Ecto neural progenitor cell (in vitro differentiated cells): Measurements from ENCODE around the gene DDAH1.
"Not testable (repeated sequence)": the region's sequence is repeated elsewhere in the genome, so short reads cannot be mapped to it uniquely, and the experiment has no call there.

ENCODE experiments used
- DNase-seq: peaks from one replicate; pipeline ENCODE4 v3.0.0-alpha.2; 2018; ENCODE audit warnings: low spot score

Gene DDAH1

DNA sequence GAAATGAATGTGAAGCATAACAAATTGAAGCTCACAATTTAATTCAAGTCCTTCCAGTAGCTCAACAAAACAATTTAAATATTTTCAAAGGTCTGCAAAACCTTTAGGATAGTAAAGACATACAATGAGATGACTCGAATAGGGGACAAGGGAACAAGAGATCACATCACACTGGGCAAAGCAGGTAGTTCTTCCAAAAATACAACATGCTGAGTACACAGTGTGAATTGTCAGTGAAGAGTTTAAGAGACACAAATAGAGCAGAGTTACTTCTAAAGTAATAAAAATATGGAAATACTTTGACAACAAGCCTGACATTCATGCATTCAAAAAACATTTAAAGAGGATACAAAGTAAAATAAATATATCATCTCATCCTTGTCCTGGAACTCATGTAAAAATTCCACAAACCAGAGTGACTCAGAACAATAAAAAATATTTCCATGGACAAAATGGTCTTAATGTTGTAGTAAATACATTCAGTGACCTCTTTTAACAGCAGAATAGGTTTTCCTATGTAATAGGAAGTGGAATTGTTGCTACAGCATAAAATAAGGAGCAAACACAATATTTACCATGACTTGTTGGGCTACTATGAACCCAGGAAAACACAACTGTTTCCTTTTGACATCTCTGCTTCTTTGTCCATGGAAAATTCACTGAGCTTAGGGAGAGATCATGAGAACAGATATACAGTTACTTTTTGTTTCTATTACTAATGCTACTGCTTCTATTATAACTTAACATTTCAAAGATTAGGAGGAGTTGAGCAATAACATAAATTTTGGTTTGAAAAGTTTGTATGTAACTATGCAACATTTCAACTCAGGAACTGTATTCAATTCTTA is 104.9 kb downstream of the DDAH1 start:
- DNase-seq = no peak

DNA sequence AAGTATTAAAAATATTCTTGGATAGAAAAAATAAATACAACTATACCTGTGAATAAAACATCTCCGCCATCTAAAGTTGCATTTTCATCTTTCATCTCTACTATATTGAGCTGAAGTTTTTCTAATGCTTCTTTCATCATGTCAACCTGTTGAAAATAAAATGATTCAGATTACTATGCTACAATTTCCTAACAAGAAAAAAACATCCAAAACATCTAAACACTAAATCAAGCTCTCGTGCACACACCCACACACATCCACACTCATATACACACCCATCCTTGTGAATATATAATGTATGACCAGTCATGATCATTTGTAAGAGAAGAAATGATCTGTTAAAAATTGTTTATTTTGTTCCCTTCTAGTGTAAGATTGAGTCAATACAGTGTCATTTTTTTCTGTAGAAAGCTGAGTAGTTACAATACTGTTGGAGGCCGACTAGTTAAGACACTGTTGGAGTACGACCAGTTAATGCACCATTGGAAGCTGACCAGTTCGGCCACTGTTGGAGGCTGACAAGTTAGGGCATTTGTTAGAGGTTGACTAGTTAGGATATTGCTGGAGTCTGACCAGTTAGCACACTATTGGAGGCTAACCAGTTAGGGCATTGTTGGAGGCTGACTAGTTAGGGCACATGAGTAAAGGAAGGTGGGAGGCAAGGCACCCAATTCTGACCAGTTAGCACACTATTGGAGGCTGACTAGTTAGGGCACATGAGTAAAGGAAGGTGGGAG is 106.1 kb downstream of the DDAH1 start:
- DNase-seq = no peak

DNA sequence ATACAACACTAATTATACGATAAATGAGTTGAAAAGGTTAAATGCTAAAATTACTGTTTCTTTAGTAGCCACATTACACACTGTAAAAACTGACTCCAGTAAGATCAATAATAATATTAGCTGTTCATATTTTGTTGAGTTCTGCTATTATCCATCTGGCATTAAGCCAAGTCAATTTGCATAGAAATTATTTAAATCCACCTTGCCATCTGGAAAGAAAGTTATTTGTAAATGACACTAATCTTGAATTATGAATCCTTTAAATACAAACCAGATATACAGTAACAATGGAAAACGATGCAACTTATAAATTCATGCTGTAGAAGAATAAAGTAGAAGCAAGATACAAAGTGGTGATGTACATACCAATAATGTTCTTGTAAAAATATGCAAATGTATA is 107.1 kb downstream of the DDAH1 start:
- no peak for DNase-seq

DNA sequence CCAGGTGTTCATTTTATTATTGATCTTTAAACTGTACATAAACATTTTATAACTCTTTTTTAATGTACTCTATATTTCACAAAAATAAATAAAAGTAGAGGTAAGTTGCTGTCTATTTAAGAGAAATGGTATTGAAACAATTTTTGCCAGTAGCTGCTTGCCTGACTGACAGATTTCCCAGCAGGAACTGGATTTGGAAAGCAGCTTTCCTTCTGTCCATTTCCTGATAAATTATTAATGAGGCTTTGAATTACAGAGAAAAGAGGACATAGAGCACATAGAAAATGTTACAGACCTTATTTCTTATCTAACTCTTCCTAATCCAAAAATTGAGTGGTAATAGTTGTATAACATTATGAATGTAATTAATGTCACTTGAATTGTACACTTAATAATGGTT is 108.8 kb downstream of the DDAH1 start:
- DNase-seq = no peak

DNA sequence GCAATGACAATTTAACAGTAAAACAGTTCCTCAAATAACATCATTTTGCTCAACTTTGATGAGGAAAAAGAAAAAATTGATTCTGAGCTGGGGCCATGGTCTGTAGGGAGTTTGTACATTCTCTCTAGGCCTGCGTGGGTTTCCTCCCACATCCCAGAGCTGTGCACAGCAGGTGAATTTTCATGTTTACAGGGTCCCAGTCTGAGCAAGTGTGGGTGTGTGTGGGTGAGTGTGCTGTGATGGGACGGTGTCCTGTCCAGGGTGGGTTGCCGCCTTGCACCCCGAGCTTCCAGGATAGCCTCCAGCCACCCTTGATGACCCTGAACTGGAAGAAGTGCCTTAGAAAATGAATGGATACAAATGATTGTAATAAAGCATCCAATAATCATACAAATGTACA is 112.9 kb downstream of the DDAH1 start:
- no peak for DNase-seq

DNA sequence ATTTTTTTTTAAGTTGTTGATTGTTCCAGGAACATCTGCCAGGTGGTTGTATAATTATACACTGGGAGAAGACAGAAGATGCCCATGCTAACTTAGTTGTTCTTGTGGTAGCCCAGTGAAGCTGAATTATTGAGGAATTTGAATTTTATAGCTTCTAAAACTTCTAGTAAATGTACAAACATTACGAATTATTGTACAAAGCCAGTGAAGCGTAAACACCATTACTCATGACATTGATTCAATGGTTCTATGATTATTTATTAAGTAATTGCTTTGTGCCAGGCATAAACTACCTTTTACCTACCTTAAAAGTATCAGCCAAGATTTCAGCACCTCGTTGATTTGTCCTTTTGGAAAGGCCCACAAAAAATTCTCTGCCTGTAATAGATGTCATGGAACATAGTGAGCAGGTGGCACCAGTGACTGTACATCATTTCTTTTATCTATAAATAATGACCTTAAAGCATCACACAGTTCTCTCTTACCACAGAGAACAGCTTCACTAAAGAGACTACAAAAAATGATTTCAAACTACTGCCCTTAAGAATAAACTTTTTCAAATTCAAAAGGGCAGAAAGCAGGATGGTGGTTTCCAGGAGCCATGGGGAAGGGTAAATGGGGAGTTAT is 113.6 kb downstream of the DDAH1 start:
- no peak for DNase-seq

DNA sequence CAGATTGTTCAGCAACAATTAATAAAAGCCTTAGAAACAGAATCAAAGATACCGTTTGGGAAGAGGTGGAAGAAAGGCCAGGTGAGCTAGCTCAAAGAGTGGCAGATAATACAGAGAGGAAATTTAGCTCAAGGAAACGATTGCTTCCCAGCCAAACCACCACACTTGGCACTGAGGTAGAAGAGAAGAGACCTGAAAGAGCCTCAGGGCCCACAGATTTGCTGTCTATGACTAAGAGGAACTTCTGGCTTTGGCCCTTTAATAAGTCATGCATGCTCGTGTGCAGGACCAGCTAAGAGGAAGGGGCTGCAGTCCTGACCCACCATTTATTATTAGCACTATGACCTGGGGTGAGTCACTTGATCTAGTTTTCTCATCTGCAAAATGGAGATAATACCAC is 115.7 kb downstream of the DDAH1 start:
- no peak for DNase-seq

DNA sequence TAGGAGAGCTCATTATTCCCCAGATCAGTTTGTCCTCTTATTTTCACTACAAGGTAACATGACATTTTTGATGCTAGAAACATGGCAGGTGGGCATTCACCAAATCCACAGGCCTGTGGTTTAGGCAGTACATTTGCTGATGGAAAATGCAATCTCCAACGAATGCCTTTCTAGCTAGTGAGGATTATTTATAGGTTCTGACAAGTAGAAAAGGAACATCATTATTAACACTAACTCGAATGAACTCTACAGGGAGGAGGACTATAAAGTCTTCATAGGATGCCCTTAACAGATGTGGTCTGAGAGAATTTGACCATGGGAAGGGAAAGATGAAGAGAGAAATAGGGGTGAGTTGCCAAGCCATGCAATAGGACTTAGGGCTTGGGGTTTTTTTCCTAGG is 117.1 kb downstream of the DDAH1 start:
- no peak for DNase-seq

DNA sequence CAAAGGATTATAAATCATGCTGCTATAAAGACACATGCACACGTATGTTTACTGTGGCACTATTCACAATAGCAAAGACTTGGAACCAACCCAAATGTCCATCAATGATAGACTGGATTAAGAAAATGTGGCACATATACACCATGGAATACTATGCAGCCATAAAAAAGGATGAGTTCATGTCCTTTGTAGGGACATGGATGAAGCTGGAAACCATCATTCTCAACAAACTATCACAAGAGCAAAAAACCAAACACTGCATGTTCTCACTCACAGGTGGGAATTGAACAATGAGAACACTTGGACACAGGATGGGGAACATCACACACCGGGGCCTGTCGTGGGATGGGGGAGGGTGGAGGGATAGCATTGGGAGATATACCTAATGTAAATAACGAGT is 117.7 kb downstream of the DDAH1 start:
- DNase-seq = not testable (repeated sequence)

DNA sequence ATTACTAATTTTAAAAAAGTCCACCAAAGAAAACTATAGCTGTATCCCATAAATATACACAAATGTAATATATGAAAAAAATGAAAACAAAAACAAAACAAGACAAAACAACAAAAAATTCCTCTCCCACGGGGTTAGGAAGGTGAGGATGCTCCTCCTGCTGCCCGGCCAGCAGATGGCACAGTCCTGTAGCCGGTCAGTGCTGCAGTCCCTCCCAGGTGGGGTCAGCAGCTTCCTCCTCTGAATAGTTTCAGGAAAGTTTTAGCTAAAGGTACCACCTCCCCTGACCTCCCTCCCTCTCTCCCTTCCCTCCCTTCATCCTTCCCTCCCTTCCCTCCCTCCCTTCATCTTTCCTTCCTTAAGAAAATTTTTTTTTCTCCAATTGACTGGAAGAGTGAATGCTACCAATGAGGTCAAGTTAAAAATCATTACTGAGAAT is 120.7 kb downstream of the DDAH1 start:
- DNase-seq = no peak

DNA sequence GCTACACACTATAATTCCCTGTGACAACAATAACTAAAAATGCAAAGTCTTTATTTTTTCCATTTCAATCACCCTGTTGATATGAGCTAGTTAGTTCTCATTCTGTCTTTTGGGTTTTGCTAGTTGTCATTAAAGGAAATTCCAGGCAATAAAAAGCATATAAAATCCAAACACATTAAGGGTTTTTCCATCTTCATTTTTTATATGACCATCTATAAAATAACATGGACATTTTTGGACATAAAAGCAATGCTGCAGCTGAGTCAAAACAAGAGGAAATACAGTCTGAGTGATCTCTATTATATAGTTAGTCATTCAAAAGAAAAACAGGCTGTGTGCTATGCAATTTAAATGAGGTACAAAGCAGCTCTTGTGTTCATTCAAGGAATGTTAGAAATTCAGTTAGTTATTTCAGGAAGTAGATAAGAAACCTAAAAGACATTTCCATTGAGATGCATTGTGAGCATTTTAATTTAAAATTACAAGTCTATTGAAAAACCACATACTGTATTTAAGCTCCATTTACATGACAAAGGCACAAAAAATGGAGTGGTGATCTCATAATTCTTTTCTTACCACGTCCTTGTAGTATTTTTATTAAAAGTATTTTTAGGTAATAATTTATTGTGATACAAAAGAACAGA is 121.2 kb downstream of the DDAH1 start:
- no peak for DNase-seq

DNA sequence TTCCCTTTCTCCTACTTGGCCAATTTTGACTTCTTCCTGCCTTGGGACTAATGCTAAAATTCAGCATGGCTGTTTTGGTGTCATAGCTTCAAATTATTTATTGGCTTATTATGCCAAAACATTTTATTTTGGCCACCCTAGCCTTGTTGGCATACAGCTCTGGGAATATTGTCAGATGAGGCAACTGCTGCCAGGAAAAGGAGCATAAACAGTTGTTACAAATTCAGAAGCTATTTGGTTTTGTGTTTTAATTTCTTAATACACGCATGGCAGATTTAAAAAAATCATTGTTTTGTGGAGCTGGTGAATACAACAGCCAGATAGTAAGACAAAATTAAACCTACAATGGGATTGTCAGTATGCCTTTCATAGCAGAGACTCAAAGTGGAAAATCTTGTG is 121.7 kb downstream of the DDAH1 start:
- no peak for DNase-seq

DNA sequence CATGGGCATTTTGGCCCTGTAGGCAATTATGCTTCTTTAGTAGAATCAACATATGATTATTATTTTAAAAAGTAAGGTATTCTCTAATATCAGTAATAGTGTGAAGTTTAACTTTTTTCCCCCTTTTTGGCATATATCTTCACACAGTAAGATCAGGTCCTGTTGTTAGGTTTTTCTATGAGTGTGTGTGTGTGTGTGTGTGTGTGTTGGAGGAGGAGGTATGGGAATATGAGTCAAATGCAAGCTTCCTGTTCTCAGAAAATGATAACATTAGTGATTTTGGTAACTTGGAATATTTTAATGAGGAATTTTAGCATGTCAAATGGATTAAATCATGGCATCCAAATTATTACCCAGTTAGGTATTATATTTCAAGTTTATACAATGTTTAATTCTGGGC is 122.8 kb downstream of the DDAH1 start:
- DNase-seq = no peak

DNA sequence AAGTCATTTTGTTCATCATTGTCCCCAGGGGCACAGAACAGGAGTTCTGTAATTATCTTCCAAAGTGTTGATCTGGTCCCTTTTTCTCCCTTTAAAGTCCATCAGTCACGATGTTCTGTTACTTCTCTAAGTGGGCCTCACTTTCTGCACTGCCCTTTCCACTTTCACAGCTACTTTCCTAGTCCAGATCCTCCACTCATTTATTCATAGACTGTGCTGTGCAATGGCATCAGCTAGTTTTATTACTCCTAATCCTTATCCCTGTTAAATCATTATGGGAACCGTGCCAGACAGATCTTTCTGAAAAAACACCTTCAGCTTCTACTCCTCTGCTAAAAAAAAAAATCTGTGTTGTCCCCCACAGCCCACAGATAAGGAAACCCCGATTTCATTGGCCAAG is 124.5 kb downstream of the DDAH1 start:
- no peak for DNase-seq

DNA sequence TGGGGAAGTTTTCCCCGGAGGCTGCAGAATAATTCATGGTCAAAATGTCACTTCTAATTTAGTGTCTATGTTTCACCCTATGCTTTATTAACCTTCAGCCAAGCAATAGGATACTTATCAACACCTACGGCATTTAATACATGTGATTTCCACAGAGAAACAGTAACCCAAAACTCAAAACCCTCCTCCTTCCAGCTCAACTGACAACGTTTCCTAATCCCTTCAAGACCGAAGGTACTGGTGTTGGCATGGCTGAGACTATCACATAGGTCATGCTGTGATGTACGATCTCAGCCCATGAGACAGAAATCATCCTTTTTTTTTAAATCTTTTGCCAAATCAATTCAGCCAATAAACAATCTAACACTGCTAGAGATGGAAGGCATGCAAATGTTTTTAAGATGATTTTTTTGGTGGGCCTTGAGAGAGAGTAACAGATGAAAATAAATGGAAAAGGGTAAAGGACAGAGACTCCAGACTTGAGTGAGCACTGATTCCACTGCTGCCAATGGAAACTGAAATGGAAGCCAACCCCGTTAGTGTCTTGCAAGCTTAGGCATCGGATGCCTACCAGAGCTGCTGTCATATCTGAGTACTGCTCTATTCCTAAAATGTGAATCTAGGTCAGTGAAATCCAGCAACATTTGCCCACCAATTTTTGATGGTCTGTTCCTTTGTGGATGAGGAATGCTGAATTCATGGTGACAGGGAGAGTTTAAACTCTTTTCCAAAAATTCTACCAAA is 125.1 kb downstream of the DDAH1 start:
- DNase-seq = no peak

DNA sequence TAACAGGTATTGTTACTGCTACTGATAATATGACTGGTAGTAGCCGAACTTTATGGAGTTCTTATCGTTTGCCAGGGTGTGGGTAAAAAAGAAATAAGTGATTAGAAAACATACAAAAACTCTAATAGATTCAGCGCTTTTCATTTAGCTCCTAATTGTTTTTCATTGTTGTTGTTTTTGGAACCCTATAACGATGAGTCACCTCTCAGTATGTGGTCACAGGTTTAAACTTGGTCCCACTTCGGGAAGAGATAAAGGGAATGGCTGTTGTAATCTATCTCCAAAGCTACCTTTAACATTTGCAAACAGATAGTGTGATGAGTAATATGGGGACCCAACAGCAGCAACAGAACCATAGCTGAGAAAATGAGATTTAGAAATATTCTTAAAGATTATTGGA is 125.9 kb downstream of the DDAH1 start:
- DNase-seq = no peak

DNA sequence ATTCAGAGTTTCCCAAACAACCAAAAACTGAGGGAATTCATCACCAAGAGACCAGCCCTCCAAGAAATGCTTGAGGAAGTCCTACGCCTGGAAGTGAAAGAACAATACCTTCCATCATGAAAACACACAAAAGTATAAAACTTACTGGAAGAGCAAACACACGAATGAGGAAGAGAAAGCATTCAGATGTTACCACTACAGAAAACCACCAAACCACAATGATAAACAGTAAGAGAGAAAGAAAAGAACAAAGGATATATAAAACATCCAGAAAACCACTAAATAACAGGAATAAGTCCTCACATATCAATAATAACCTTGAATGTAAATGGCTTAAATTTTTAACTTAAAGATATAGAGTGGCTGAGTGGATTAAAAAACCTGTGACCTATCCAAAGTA is 130.0 kb downstream of the DDAH1 start:
- DNase-seq = no peak

DNA sequence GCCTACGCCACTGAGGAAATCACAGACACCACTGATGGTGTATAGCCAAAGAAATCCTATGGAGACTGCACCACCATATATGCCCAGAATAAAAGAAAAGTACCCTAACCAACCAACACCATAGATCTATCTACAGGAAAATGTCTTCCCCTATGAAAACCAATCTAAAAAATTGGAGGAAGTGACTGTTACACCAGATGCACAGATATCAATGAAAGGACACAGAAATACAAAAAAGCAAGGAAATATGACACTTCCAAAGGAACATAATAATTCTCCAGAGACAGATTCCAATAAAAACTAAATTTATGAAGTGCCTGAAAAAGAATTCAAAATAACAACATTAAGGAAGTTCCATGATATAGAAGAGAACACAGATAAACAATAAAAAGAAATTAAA is 131.8 kb downstream of the DDAH1 start:
- DNase-seq = no peak

DNA sequence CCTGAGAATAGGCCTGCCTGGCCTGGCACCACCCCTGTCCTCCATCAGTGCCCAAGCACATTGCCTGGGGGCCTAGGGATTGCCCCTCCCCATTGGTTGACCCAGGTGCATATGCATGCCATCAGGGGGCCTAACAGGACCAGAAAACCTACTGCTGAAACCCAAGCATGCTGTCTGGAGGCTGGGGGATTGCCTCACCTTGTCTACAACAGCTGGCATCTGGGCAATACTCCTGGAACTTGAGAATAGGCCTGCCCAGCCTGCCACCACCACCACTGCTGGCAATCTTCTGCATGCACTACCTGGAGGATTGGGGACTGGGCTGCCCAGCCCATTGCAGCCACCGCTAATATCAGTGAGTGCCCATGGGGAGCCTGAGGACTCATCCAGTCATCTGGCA is 132.4 kb downstream of the DDAH1 start:
- no peak for DNase-seq

DNA sequence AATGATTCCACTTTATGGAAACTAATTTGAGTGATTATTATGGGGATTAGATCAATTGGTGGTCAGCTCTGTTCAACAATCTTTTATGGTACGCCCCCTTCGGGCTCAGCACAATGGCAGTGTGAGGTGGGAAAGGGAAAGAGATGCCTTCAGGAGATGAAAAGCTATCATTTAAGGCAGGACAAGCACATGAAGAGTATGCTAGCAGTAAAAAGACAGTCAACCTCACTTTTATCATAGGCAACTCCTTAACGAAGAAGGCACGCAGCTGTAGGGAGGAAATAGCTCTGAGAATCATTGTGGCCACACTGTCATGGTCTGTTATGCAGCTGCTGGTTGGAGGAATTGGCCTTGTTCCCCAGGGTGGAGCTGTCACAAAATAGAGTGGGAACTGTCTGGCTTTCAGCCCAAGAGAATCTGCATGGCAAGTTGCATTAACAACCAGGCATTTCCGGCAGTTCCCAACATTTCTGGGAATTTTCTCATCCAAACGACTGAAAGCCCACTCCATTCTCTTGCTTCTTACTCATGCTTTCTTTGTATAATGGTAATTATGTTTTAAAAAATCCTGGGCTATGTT is 134.2 kb downstream of the DDAH1 start:
- DNase-seq = no peak

DNA sequence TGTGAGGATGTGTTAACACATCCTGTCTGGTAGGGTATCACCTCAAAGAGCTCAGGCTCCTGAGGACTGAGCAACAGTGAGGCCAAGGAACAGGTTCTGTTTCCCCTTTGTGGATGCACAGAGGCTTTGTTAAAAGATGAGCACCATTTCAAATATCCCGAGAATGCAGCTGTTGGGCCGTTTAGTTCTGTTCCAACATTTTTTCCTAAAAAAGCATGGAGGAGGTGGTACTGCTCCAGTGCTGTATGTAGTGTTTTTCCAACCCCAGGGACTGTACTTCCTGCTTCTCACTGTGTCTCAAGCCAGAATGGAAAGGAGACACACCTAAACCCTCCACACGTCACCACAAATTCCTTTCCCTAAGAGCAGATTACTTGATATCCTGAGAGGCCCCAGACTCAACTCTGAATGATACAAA is 134.7 kb downstream of the DDAH1 start:
- no peak for DNase-seq
